ENCODE data around the gene ZNF180.

Gene ZNF180

DNA sequence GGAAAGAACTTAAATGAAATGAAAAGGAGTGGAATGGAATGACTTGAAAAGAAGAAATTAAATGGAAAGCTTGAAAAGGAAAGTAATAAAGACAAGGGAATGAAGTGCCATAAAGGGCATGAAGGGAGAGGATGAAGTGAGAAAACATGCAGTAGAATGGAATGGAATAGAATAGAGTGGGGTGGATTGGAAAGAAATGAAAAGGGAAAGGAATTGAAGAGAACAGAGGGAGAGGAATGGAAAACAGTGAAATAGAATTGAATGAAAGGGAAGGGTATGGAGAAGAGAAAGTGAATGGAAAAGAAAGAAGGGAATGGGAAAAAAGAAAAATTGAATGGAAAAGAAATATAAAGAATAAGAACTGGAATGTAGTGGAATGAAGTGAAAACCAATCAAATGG, 9.2 kb upstream of the ZNF180 start:
- H3K9me3 ChIP-seq (ENCODE audit: insufficient read depth, low read length): no peaks in the 10 kb centered on the region
- H3K4me2 ChIP-seq (ENCODE audit: low read depth, low read length, poor library complexity, severe bottlenecking): no peak overlapping the region
- H3K79me2 ChIP-seq (ENCODE audit: insufficient read depth, low read length): no peaks in the 10 kb centered on the region
- no peak overlapping the region for H3K9ac ChIP-seq (ENCODE audit: low read length)
- no peaks in the 10 kb centered on the region for H3K27me3 ChIP-seq (ENCODE audit: low read length)
- H2AFZ ChIP-seq (ENCODE audit: low read depth, low read length, severe bottlenecking): no peak overlapping the region
- no peaks in the 10 kb centered on the region for H4K20me1 ChIP-seq (ENCODE audit: low read depth, low read length)
- no peaks in the 10 kb centered on the region for H3F3A ChIP-seq (ENCODE audit: insufficient read depth)
- no peak overlapping the region for H3K4me3 ChIP-seq (ENCODE audit: insufficient read depth, low read length, poor library complexity, severe bottlenecking)
- no peak overlapping the region for H3K27ac ChIP-seq (ENCODE audit: low read depth, low read length)
- H3K36me3 ChIP-seq (ENCODE audit: low read length): no peaks in the 10 kb centered on the region
- H3K9me2 ChIP-seq (replicated peaks; ENCODE audit: insufficient read depth, low read length): no peaks in the 10 kb centered on the region
- TF ChIP-seq EZH2phosphoT487 (conservative IDR thresholded peaks at IDR 0.05; ENCODE audit: low read length): no peak

DNA sequence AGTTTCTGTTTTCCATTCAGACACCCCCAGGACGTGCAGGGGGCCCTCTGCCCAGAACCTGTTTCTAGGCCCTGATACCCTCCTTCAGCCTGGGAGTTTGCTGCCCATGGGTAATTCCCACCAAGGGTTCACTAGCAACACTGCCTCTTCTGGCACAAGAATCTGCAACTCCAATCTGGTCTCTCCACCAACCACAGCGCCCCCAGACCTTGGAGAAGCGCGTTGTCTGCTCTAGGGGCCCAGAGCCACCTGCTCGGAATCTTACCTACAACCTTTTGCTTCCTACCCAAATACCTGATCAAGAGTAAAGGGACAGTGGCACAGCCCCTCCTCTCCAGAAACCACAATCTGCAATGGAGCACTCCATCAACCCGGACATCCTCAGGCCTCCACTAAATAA, 763 bp downstream of the ZNF180 start:
- peak overlapping the region; percentile 89 for H2AFZ ChIP-seq (ENCODE audit: low read depth, low read length, severe bottlenecking)
- peaks cover 45% of the 10 kb centered on the region for H3K79me2 ChIP-seq (ENCODE audit: insufficient read depth, low read length)

DNA sequence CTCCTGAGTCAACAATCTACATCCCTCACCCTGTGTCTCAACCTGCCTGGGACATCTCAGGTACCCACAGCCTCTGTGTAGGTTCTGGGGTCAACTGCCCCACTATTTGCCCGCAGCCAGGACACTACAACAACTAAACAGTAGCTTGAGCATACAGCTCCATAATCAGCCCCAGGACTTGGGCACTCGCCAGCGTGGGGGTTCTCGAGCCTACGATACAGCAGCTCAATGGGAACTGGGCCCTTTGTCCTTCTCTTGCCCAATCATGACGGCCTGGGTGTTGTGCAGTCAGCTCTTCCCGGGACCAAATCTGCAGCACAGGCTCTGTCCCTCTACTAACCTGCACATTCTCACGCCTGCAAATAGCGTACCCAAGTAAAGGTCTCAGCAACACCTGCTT, 1.3 kb downstream of the ZNF180 start:
- Histone ChIP-seq H3K9ac (ENCODE audit: low read length) (no peak overlapping the region), H3K9me2 (replicated peaks; ENCODE audit: insufficient read depth, low read length) (no peaks in the 10 kb centered on the region), H3K27me3 (ENCODE audit: low read length) (no peaks in the 10 kb centered on the region), H3K79me2 (ENCODE audit: insufficient read depth, low read length) (peaks cover 47% of the 10 kb centered on the region), H3F3A (ENCODE audit: insufficient read depth) (no peaks in the 10 kb centered on the region), H2AFZ (ENCODE audit: low read depth, low read length, severe bottlenecking) (no peak overlapping the region), H3K9me3 (ENCODE audit: insufficient read depth, low read length) (peaks cover 45% of the 10 kb centered on the region), H3K27ac (ENCODE audit: low read depth, low read length) (no peak overlapping the region), H3K4me3 (ENCODE audit: insufficient read depth, low read length, poor library complexity, severe bottlenecking) (peak overlapping the region; percentile 91), H3K4me2 (ENCODE audit: low read depth, low read length, poor library complexity, severe bottlenecking) (peak overlapping the region; percentile 81), H4K20me1 (ENCODE audit: low read depth, low read length) (no peaks in the 10 kb centered on the region), H3K36me3 (ENCODE audit: low read length) (peaks cover 47% of the 10 kb centered on the region)
- no peak for TF ChIP-seq EZH2phosphoT487 (conservative IDR thresholded peaks at IDR 0.05; ENCODE audit: low read length)

More for the DNA sequence above, 763 bp downstream of the ZNF180 start:
- Histone ChIP-seq H4K20me1 (ENCODE audit: low read depth, low read length) (no peaks in the 10 kb centered on the region), H3K4me3 (ENCODE audit: insufficient read depth, low read length, poor library complexity, severe bottlenecking) (peak overlapping the region; percentile 91), H3F3A (ENCODE audit: insufficient read depth) (no peaks in the 10 kb centered on the region), H3K27ac (ENCODE audit: low read depth, low read length) (peak overlapping the region; percentile 72), H3K9ac (ENCODE audit: low read length) (peak overlapping the region; percentile 74), H3K4me2 (ENCODE audit: low read depth, low read length, poor library complexity, severe bottlenecking) (peak overlapping the region; percentile 81), H3K9me3 (ENCODE audit: insufficient read depth, low read length) (peaks cover 39% of the 10 kb centered on the region), H3K36me3 (ENCODE audit: low read length) (peaks cover 41% of the 10 kb centered on the region), H3K9me2 (replicated peaks; ENCODE audit: insufficient read depth, low read length) (no peaks in the 10 kb centered on the region), H3K27me3 (ENCODE audit: low read length) (no peaks in the 10 kb centered on the region)
- TF ChIP-seq, protein P1, sequence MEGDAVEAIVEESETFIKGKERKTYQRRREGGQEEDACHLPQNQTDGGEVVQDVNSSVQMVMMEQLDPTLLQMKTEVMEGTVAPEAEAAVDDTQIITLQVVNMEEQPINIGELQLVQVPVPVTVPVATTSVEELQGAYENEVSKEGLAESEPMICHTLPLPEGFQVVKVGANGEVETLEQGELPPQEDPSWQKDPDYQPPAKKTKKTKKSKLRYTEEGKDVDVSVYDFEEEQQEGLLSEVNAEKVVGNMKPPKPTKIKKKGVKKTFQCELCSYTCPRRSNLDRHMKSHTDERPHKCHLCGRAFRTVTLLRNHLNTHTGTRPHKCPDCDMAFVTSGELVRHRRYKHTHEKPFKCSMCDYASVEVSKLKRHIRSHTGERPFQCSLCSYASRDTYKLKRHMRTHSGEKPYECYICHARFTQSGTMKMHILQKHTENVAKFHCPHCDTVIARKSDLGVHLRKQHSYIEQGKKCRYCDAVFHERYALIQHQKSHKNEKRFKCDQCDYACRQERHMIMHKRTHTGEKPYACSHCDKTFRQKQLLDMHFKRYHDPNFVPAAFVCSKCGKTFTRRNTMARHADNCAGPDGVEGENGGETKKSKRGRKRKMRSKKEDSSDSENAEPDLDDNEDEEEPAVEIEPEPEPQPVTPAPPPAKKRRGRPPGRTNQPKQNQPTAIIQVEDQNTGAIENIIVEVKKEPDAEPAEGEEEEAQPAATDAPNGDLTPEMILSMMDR (IDR thresholded peaks at IDR 0.05; ENCODE audit: insufficient read depth, low read length, poor library complexity, severe bottlenecking): peak; percentile 21
- no peak for TF ChIP-seq EZH2phosphoT487 (conservative IDR thresholded peaks at IDR 0.05; ENCODE audit: low read length)

DNA sequence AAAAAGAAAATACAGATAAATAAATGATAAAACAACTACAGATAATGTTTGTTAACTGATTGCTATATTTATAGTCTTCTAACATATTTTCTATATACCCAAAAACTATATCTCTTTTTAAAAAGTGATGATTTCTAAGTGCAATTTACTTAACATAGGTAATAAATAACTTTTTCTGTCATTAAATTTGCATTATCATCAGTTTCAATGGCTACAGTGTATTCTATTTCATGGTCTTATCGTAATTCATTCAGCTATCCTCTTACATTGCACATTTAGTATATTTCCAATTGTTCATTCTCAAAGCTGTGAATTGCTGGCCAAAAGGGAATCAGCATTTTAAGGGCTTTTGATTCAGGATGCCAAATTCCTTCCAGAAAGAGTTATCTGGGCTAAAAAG, 3.6 kb downstream of the ZNF180 start:
- H3K9me2 ChIP-seq (replicated peaks; ENCODE audit: insufficient read depth, low read length): no peaks in the 10 kb centered on the region
- H3K4me3 ChIP-seq (ENCODE audit: insufficient read depth, low read length, poor library complexity, severe bottlenecking): no peak overlapping the region
- H2AFZ ChIP-seq (ENCODE audit: low read depth, low read length, severe bottlenecking): no peak overlapping the region
- peaks cover 62% of the 10 kb centered on the region for H3K9me3 ChIP-seq (ENCODE audit: insufficient read depth, low read length)
- no peak overlapping the region for H3K4me2 ChIP-seq (ENCODE audit: low read depth, low read length, poor library complexity, severe bottlenecking)
- peaks cover 51% of the 10 kb centered on the region for H3K79me2 ChIP-seq (ENCODE audit: insufficient read depth, low read length)
- no peaks in the 10 kb centered on the region for H3F3A ChIP-seq (ENCODE audit: insufficient read depth)
- H3K36me3 ChIP-seq (ENCODE audit: low read length): peaks cover 69% of the 10 kb centered on the region
- no peaks in the 10 kb centered on the region for H3K27me3 ChIP-seq (ENCODE audit: low read length)
- TF ChIP-seq EZH2phosphoT487 (conservative IDR thresholded peaks at IDR 0.05; ENCODE audit: low read length): no peak
- TF ChIP-seq, protein P1 (IDR thresholded peaks at IDR 0.05; ENCODE audit: insufficient read depth, low read length, poor library complexity, severe bottlenecking): no peak
- H3K27ac ChIP-seq (ENCODE audit: low read depth, low read length): no peak overlapping the region
- H4K20me1 ChIP-seq (ENCODE audit: low read depth, low read length): no peaks in the 10 kb centered on the region
- H3K9ac ChIP-seq (ENCODE audit: low read length): no peak overlapping the region
